ENCODE data around the gene CCDC157.

The CCDC157 gene

DNA sequence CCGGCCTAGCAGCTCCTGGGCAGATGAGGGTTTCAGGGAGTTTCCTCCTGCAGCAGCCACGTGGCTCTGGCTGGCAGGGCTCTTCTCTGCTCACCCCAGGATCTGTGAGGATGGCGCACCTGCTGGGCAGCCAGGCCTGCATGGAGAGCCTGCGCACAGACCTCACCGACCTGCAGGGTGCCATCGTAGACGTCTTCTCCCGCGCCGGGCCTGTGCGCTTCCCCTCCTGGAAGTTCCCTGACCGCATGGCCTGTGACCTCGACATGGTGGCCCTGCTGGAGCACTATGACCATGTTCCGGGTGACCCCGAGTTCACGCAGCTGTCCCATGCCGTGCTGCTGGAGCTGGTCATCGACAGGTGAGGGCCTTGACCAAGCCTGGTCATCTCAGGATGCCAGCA lies 9.1 kb downstream of the CCDC157 start:
- ChIA-PET POLR2A (interaction anchor here (1.2 kb wide), 1 partner anchor 10 kb away, joined by 3 read pairs; the partner anchor contains the start of genes CCDC157 and SF3A1), CTCF (interaction anchor here (0.9 to 2.2 kb wide), 2 partner anchors 21 to 78 kb away, joined by 3 to 7 read pairs; partner anchors contain the start of gene RNF215)
- TF ChIP-seq, protein P1, sequence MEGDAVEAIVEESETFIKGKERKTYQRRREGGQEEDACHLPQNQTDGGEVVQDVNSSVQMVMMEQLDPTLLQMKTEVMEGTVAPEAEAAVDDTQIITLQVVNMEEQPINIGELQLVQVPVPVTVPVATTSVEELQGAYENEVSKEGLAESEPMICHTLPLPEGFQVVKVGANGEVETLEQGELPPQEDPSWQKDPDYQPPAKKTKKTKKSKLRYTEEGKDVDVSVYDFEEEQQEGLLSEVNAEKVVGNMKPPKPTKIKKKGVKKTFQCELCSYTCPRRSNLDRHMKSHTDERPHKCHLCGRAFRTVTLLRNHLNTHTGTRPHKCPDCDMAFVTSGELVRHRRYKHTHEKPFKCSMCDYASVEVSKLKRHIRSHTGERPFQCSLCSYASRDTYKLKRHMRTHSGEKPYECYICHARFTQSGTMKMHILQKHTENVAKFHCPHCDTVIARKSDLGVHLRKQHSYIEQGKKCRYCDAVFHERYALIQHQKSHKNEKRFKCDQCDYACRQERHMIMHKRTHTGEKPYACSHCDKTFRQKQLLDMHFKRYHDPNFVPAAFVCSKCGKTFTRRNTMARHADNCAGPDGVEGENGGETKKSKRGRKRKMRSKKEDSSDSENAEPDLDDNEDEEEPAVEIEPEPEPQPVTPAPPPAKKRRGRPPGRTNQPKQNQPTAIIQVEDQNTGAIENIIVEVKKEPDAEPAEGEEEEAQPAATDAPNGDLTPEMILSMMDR (IDR thresholded peaks at IDR 0.05; ENCODE audit: insufficient read depth, low read length, missing control alignments), result no peak
- H3K4me3 ChIP-seq (ENCODE audit: low read depth, low read length), result no peak overlapping the region
- no peak for DNase-seq (ENCODE audit: low read depth, low spot score)

DNA sequence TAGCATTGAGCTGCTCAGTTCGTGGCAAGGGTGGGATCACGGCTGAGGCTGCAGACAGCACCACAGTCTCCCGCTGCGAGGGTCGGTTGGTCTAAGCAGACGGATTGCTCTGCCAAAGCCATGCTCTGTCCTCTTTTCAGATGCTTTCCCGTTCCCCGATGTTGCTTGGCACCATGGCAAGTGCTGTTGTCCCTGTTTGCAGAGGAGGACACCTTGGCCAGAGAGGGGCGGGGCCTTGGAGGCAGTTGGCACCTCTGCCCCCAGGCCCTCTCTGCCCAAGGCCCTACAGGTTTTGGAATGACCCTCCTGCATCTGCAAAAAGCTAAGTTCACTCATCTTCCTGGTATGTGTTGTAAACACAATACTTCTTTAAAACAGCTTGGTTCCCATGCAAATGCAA lies 11.6 kb downstream of the CCDC157 start:
- no peak for DNase-seq (ENCODE audit: low read depth, low spot score)
- CTCF ChIA-PET, result interaction anchor here (1.5 to 3.6 kb wide), 3 partner anchors 18 to 260 kb away, joined by 4 to 22 read pairs (median 18); partner anchors contain the start of gene RNF215
- POLR2A ChIA-PET, result interaction anchor here (1.1 kb wide), 1 partner anchor 29 kb away, joined by 4 read pairs; the partner anchor contains the start of gene SEC14L2
- no peak overlapping the region for H3K4me3 ChIP-seq (ENCODE audit: low read depth, low read length)
- TF ChIP-seq, protein P1 (IDR thresholded peaks at IDR 0.05; ENCODE audit: insufficient read depth, low read length, missing control alignments), result no peak

DNA sequence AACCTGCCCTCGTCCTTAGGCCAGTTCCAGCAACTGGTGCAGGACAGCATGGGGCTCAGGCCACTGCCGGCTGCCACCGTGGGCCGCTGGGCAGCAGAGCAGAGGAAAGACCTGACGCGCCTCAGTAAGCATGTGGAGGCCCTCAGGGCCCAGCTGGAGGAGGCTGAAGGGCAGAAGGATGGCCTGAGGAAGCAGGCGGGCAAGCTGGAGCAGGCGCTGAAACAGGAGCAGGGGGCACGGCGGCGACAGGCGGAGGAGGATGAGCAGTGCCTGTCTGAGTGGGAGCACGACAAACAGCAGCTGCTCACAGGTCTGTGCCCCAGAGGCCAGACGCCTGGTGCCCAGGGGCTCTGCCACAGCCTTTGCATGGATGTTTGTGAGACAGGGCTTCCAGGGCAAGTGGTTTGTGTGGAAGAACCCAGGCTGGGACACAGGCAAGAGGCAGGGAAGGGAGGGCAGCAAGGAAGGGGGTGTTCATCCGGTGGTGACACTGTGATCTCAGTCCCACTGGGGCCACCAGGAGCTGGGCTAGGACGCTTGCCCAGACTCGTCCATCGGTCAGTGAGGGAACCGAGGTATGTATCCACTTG lies 13.9 kb downstream of the CCDC157 start:
- POLR2A ChIA-PET, result interaction anchor here (1.2 kb wide), 1 partner anchor 61 kb away, joined by 3 read pairs; no protein-coding TSS in a partner anchor

DNA sequence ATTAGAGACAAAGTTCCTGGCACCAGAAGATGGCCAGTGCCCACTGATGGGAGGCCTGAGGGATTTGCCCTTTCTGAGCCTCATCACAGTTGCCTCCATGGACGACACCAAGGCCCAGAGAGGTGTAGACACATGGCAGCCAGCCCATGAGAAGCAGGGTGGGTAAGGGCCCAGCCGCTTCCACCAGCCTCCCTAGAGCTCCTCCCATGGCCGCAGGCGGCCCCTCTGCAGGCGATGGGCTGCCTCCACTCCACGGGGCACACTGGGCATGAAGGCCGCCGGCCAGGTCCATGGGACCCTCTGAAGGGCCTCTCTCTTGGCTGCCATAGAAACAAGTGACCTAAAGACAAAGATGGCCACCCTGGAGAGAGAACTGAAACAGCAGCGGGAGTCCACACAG lies 14.5 kb downstream of the CCDC157 start:
- TF ChIP-seq, protein P1 (IDR thresholded peaks at IDR 0.05; ENCODE audit: insufficient read depth, low read length, missing control alignments), result no peak
- POLR2A ChIA-PET, result no interaction called here
- CTCF ChIA-PET, result interaction anchor here (1.0 kb wide), 2 partner anchors 16 to 23 kb away, joined by 3 to 4 read pairs; partner anchors contain the start of gene RNF215
- H3K4me3 ChIP-seq (ENCODE audit: low read depth, low read length), result no peak overlapping the region
- no peak for DNase-seq (ENCODE audit: low read depth, low spot score)

More for the DNA sequence above, 13.9 kb downstream of the CCDC157 start:
- CTCF ChIA-PET, result interaction anchor here (1.0 kb wide), 2 partner anchors 17 to 23 kb away, joined by 3 to 4 read pairs; partner anchors contain the start of gene RNF215
- no peak for DNase-seq (ENCODE audit: low read depth, low spot score)
- TF ChIP-seq, protein P1 (IDR thresholded peaks at IDR 0.05; ENCODE audit: insufficient read depth, low read length, missing control alignments), result no peak
- no peak overlapping the region for H3K4me3 ChIP-seq (ENCODE audit: low read depth, low read length)

DNA sequence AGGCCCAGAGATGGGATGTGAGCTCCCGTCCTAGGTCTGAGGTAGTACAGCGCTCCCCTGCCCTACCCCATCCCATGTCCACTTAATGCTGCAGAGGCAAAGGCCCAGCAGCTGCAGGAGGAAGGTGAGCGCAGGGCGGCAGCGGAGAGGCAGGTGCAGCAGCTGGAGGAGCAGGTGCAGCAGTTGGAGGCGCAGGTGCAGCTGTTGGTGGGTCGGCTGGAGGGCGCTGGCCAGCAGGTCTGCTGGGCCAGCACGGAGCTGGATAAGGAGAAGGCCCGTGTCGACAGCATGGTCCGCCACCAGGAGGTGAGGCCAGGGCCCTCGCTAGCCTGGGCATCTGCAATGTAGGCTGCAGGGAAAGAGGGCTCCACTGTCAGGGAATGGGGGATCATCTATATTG lies 15.2 kb downstream of the CCDC157 start:
- H3K4me3 ChIP-seq (ENCODE audit: low read depth, low read length), result no peak overlapping the region
- DNase-seq (ENCODE audit: low read depth, low spot score), result no peak
- POLR2A ChIA-PET, result no interaction called here
- TF ChIP-seq, protein P1 (IDR thresholded peaks at IDR 0.05; ENCODE audit: insufficient read depth, low read length, missing control alignments), result no peak
- CTCF ChIA-PET, result interaction anchor here (1.0 to 1.4 kb wide), 2 partner anchors 22 to 86 kb away, joined by 3 to 4 read pairs; no protein-coding TSS in a partner anchor

DNA sequence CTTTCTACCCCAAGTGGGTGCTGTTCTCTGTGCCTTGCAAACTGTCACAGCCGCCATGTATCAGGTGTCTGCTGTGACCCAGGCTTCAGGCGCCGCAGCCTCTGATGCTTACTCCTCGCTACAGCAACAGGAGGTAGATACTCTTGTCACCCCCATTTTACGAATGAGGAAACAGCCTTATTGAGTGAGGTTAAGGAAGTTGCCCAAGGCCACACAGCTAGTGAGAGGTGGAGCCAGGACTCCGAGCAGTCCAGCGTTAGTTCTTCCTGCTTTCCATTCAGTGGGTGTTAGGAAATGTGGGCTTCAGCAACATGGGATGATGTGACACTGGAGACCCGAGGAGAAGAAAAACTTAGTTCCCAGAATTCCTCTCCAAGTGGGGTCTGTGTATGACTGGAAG lies 16.1 kb downstream of the CCDC157 start:
- no peak for DNase-seq (ENCODE audit: low read depth, low spot score)
- TF ChIP-seq, protein P1 (IDR thresholded peaks at IDR 0.05; ENCODE audit: insufficient read depth, low read length, missing control alignments), result no peak
- ChIA-PET POLR2A (no interaction called here), CTCF (interaction anchor here (1.1 to 1.5 kb wide), 4 partner anchors 12 to 87 kb away, joined by 3 to 6 read pairs (median 4); no protein-coding TSS in a partner anchor)
- no peak overlapping the region for H3K4me3 ChIP-seq (ENCODE audit: low read depth, low read length)
